Fibroblast of lung (primary cell): ENCODE results near the gene PILRA.

Experiments used
- CTCF ChIP-seq, 2 donors: IDR thresholded peaks in 1 of 2; conservative IDR thresholded peaks in 1 of 2; 1 replicate in 1 of 2; 2 replicates in 1 of 2; pipeline ENCODE4 v1.5.1; 2011 to 2012; ENCODE audit warnings: low read length in 2 of 2, control low read depth in 1 of 2, inconsistent platforms in 1 of 2, low read depth in 1 of 2, mild to moderate bottlenecking in 1 of 2
- EZH2 ChIP-seq: IDR thresholded peaks from 2 replicates; pipeline ENCODE4 v1.5.1; 2012; ENCODE audit warnings: low read length, control low read depth, mild to moderate bottlenecking; ENCODE audit errors: missing control alignments

- no peak for TF ChIP-seq CTCF (conservative IDR thresholded peaks at IDR 0.05 in 1 of 2, IDR thresholded peaks at IDR 0.05 in 1 of 2; ENCODE audit: low read depth in 1 of 2, low read length in 2 of 2)
- TF ChIP-seq EZH2: no peak
Measured at GRCh38 chr7:100437150-100438100, 64.1 kb downstream of the PILRA start.
